DND-41 (cell line): ENCODE results near the gene CAV1.

Experiments
- ATAC-seq: fragments of 200-7000 bp; cut with Tn5 transposase; 3 replicates; pipeline ENCODE4 v1.9.1; 2021; ENCODE audit warnings: low read depth; ENCODE audit not compliant: insufficient read depth
- DNase-seq: peaks from one replicate; pipeline ENCODE4 v3.0.0-alpha.2; 2020
- H2AFZ ChIP-seq: 2 replicates; pipeline ENCODE4 v1.6.0; 2012; ENCODE audit warnings: low read depth, low read length
- H3K27ac ChIP-seq: 2 replicates; pipeline ENCODE4 v1.5.1; 2012; ENCODE audit warnings: low read length, inconsistent platforms
- H3K27me3 ChIP-seq: fragments of 200-600 bp; sonication (generic); 2 replicates; pipeline ENCODE4 v1.6.0; 2012; ENCODE audit warnings: low read length, mild to moderate bottlenecking, inconsistent platforms; ENCODE audit not compliant: insufficient read depth, poor library complexity
- H3K36me3 ChIP-seq: 2 replicates; pipeline ENCODE4 v1.5.1; 2012; ENCODE audit warnings: low read length, inconsistent platforms; ENCODE audit not compliant: insufficient read depth
- H3K4me1 ChIP-seq: 2 replicates; pipeline ENCODE4 v1.5.1; 2012; ENCODE audit warnings: mild to moderate bottlenecking, low read length; ENCODE audit not compliant: insufficient read depth
- H3K4me2 ChIP-seq: 2 replicates; pipeline ENCODE4 v1.6.0; 2012; ENCODE audit warnings: mild to moderate bottlenecking, moderate library complexity, low read length, inconsistent platforms; ENCODE audit not compliant: insufficient read depth
- H3K4me3 ChIP-seq, 2 experiments: fragments of 200-600 bp in 1 of 2; shearing (Covaris generic) in 1 of 2; 2 replicates each; pipeline ENCODE4 v1.5.1; 2012 to 2016; ENCODE audit warnings: inconsistent platforms in 2 of 2, low read length in 2 of 2, mild to moderate bottlenecking in 2 of 2, low read depth in 1 of 2, moderate library complexity in 1 of 2
- H3K79me2 ChIP-seq: 2 replicates; pipeline ENCODE4 v1.6.0; 2012; ENCODE audit warnings: low read length, inconsistent platforms; ENCODE audit not compliant: insufficient read depth
- H3K9ac ChIP-seq: 2 replicates; pipeline ENCODE4 v1.6.0; 2012; ENCODE audit warnings: low read depth, mild to moderate bottlenecking, inconsistent platforms, low read length, moderate library complexity
- H3K9me3 ChIP-seq: 2 replicates; pipeline ENCODE4 v1.5.1; 2012; ENCODE audit warnings: low read length, moderate library complexity, mild to moderate bottlenecking, inconsistent platforms; ENCODE audit not compliant: insufficient read depth, severe bottlenecking
- H4K20me1 ChIP-seq: 2 replicates; pipeline ENCODE4 v1.6.0; 2012; ENCODE audit warnings: low read length; ENCODE audit not compliant: insufficient read depth
- EZH2 ChIP-seq: IDR thresholded peaks from 3 replicates; pipeline ENCODE4 v1.6.1; 2012; ENCODE audit warnings: borderline replicate concordance, low read depth, mild to moderate bottlenecking, moderate library complexity, low read length, inconsistent platforms; ENCODE audit not compliant: severe bottlenecking
- TF ChIP-seq, protein P1 (sequence below): IDR thresholded peaks from 2 replicates; pipeline ENCODE4 v1.5.1; 2012; ENCODE audit warnings: borderline replicate concordance, low read length, moderate library complexity, mild to moderate bottlenecking; ENCODE audit not compliant: poor library complexity, severe bottlenecking; ENCODE audit errors: extremely low read depth

The CAV1 gene

DNA sequence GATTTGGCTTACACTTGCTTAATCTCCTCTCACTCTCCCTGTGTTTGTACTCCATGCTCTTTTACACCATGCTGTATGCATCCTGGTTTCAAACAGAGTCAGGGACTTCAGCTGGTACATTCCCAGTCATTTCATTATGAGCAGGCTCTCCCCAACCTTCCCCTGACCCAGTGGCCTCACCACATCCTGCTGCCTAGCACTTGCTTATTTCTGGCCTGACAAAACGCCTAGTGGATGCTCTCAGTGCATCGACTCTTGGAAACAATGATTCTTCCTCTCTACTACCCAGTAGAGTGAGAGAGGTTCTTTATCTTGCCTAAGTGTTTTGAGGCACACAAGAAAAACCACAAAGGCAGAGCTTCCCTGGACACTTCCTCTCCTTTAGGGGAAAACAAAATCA lies 63.4 kb downstream of the CAV1 start:
- H3K4me1 ChIP-seq, result peaks cover 15% of the 10 kb centered on the region
- no peaks in the 10 kb centered on the region for H3K36me3 ChIP-seq
- no peak overlapping the region for H2AFZ ChIP-seq
- no peak overlapping the region for H3K9ac ChIP-seq
- peak; percentile 73 for ATAC-seq
- no peaks in the 10 kb centered on the region for H4K20me1 ChIP-seq
- H3K27ac ChIP-seq, result no peak overlapping the region
- no peaks in the 10 kb centered on the region for H3K9me3 ChIP-seq
- H3K79me2 ChIP-seq, result no peaks in the 10 kb centered on the region
- H3K4me2 ChIP-seq, result no peak overlapping the region
- H3K4me3 ChIP-seq, result no peak overlapping the region
- DNase-seq, result peak; percentile 41
- no peak for TF ChIP-seq EZH2
- TF ChIP-seq, protein P1, sequence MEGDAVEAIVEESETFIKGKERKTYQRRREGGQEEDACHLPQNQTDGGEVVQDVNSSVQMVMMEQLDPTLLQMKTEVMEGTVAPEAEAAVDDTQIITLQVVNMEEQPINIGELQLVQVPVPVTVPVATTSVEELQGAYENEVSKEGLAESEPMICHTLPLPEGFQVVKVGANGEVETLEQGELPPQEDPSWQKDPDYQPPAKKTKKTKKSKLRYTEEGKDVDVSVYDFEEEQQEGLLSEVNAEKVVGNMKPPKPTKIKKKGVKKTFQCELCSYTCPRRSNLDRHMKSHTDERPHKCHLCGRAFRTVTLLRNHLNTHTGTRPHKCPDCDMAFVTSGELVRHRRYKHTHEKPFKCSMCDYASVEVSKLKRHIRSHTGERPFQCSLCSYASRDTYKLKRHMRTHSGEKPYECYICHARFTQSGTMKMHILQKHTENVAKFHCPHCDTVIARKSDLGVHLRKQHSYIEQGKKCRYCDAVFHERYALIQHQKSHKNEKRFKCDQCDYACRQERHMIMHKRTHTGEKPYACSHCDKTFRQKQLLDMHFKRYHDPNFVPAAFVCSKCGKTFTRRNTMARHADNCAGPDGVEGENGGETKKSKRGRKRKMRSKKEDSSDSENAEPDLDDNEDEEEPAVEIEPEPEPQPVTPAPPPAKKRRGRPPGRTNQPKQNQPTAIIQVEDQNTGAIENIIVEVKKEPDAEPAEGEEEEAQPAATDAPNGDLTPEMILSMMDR, result no peak
- peaks cover 11% of the 10 kb centered on the region for H3K27me3 ChIP-seq

DNA sequence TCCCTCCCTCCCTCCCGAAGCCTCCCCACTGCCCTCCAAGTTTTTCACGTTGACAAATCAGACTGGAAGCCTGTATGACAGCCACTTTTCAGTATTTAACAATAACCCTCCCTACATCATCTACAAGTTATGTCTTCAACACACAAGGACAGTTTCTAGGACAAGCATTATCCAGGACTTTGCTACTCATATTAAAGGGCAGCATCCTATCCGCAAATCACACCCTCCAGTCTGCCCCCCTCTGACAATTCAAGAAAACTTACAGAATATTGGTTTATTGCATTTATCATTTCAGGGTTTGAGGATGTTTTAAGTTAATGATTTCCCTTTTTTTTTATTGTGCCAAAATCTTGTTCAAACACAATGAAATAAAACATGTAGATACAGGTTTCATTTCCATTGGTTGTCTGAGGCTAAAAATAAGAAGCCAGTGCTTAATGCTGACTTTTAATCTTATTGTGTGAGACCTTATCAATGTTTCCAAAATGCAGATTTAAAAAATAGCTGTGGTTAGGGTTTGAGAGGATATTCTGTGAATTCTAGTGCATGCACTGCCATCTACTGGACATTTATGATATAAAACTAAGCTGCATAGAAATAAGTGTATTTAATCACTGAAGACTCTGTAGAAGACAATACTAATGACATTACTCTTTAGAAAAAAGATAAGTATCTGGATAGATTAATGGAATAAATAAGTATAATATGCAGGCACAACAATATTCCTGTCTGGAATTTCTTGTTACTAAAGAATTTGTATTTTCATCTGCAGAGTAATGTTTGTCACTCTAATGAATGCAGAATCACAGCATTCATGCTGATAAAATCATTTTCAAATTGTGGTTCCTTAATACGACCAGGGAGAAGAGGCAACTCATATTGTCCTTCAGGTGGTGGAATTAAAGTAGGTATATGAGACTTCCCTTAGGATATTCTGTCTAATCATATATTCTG lies 64.1 kb downstream of the CAV1 start:
- H4K20me1 ChIP-seq, result no peaks in the 10 kb centered on the region
- no peak overlapping the region for H2AFZ ChIP-seq
- peak; percentile 75 for ATAC-seq
- H3K4me2 ChIP-seq, result no peak overlapping the region
- H3K27ac ChIP-seq, result no peak overlapping the region
- peaks cover 15% of the 10 kb centered on the region for H3K4me1 ChIP-seq
- no peaks in the 10 kb centered on the region for H3K36me3 ChIP-seq
- no peaks in the 10 kb centered on the region for H3K9me3 ChIP-seq
- no peak overlapping the region for H3K9ac ChIP-seq
- H3K27me3 ChIP-seq, result peaks cover 16% of the 10 kb centered on the region
- H3K4me3 ChIP-seq, result no peak overlapping the region
- TF ChIP-seq, protein P1, result peak; percentile 75
- TF ChIP-seq EZH2, result no peak
- DNase-seq, result no peak
- H3K79me2 ChIP-seq, result no peaks in the 10 kb centered on the region

- peak overlapping the region; percentile 44 for H3K4me2 ChIP-seq
- TF ChIP-seq, protein P1, result peak; percentile 73
- peak; percentile 38 for TF ChIP-seq EZH2
These were observed 66.6 kb downstream of the CAV1 start for GRCh38 chr7:116591202-116592040.

More at GRCh38 chr7:116591202-116592040, 66.6 kb downstream of the CAV1 start:
- no peaks in the 10 kb centered on the region for H3K9me3 ChIP-seq
- no peak overlapping the region for H3K9ac ChIP-seq
- H3K27me3 ChIP-seq, result peaks cover 28% of the 10 kb centered on the region
- ATAC-seq, result peak; percentile 42; the same call in 1 of the 3 replicates
- peaks cover 15% of the 10 kb centered on the region for H3K4me1 ChIP-seq
- no peak overlapping the region for H2AFZ ChIP-seq
- H3K27ac ChIP-seq, result no peak overlapping the region
- H3K4me3 ChIP-seq, result no peak overlapping the region
- H3K79me2 ChIP-seq, result no peaks in the 10 kb centered on the region
- H3K36me3 ChIP-seq, result no peaks in the 10 kb centered on the region
- DNase-seq, result no peak
- no peaks in the 10 kb centered on the region for H4K20me1 ChIP-seq
